GM08714 (cell line): Measurements from ENCODE around the gene CLMP.

Experiments
- H3K4me3 ChIP-seq: fragments of 200-500 bp; sonication (Bioruptor generic); 2 replicates; pipeline ENCODE4 v1.5.1; 2014; ENCODE audit warnings: mild to moderate bottlenecking, low read length, inconsistent platforms
- ZNF274 ChIP-seq: IDR thresholded peaks from 2 replicates; pipeline ENCODE4 v1.6.1; 2012; ENCODE audit warnings: mild to moderate bottlenecking, low read depth, low read length

CLMP gene

GRCh38 chr11:123187665-123188507, 7.2 kb downstream of the CLMP start:
- H3K4me3 ChIP-seq, result no peak overlapping the region
- TF ChIP-seq ZNF274, result no peak

DNA sequence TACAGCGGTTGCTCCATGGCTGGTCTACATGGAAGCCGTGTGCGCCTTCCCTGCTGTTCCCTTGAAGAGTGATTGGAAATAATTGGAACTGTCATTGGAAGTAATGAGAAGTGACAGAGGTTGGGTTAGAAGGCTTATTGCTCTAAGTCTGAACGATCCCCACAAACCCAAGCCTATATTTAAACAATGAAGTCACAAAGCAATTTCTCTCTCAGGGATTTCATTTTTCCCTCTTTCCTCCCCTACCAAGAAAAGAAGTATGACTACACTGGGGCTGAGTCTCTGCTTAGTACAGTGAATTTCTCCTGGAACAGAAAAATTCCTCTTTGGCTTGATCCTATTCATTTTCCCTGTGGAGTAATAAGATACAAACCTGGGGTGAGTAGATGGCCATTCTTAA, 7.8 kb downstream of the CLMP start:
- no peak overlapping the region for H3K4me3 ChIP-seq
- no peak for TF ChIP-seq ZNF274

DNA sequence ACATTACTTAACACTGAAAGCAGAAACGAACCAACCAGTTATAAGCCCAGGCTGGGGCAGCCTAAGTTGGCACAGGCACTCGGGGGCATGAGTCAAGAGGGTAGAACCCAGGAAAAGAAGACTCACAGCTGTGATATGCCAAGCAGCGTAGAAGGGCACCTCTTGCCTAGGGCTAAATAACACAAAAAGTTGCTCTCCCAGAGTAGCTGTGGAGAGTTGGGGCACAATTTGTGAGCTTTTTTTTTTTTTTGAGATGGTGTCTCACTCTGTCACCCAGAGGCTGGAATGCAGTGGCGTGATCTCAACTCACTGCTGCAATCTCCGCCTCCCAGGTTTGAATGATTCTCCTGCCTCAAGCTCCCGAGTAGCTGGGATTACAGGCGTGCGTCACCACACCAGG, 8.8 kb downstream of the CLMP start:
- no peak overlapping the region for H3K4me3 ChIP-seq
- TF ChIP-seq ZNF274, result no peak

DNA sequence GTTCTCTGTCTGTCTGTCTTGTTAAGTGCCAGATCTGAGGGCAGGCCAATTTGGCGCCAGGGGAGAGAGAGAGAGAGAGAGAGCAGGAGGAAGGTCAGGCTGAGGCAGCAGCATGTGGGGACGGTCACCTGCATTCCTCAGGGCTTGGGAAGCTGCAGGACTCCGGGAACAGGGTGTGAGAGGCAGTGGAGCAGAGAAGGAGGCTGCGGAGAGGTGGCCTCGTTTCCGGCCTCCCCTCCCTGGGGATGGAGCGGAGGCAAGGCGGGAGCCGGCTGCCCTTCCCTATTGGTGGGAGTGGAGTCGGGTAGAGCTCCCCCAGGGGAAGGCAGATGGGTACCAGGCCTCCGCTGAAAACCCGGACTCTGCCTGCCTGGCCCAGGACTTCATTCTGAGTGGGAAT, 9.7 kb downstream of the CLMP start:
- no peak for TF ChIP-seq ZNF274
- no peak overlapping the region for H3K4me3 ChIP-seq

- no peak overlapping the region for H3K4me3 ChIP-seq
- TF ChIP-seq ZNF274, result no peak
Measured at GRCh38 chr11:123184531-123184930, 10.5 kb downstream of the CLMP start.

GRCh38 chr11:123183391-123184099, 11.5 kb downstream of the CLMP start:
- no peak for TF ChIP-seq ZNF274
- no peak overlapping the region for H3K4me3 ChIP-seq

GRCh38 chr11:123181767-123182500, 13.1 kb downstream of the CLMP start:
- TF ChIP-seq ZNF274, result no peak
- no peak overlapping the region for H3K4me3 ChIP-seq

DNA sequence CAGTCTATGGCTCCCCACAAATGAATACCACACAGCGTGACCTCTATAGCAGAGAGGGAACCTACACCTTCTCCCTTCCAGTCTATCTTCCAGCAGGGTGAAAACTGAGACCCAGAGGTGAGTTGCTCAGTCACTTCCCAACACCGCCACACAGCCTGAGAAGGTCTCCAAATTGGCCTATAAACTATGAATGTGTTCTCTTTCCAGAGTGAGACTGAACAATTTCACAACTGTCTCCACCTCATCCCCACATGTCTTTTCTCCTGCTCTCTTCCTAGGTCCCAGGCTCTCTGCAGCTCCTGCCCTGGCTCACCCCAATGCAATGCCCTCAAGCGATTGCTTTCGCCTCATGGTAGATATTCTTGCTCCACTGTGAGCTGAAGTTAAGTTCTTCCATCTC, 14.0 kb downstream of the CLMP start:
- TF ChIP-seq ZNF274, result no peak
- H3K4me3 ChIP-seq, result no peak overlapping the region

DNA sequence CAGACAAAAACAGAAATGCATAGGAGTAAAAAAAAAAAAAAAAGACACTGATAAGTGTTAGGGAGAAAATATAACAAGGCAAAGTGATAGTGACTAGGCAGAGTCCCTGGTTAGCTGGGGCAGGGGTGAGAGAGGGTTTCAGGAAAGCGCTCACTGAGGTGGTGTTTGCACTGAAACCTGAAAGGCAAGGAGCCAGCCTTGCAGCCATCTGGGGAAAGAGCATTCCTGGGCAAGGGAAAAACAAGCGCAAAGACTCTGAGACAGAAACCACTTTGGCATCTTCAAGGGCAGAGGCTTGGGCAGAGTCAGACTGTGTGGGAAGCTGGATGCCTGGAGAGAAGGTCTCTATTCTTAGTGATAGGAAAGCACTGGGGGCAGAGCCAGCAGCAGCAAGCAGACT, 14.5 kb downstream of the CLMP start:
- H3K4me3 ChIP-seq, result no peak overlapping the region
- no peak for TF ChIP-seq ZNF274

- no peak for TF ChIP-seq ZNF274
- H3K4me3 ChIP-seq, result no peak overlapping the region
Measured at GRCh38 chr11:123180166-123180565, 14.9 kb downstream of the CLMP start.

DNA sequence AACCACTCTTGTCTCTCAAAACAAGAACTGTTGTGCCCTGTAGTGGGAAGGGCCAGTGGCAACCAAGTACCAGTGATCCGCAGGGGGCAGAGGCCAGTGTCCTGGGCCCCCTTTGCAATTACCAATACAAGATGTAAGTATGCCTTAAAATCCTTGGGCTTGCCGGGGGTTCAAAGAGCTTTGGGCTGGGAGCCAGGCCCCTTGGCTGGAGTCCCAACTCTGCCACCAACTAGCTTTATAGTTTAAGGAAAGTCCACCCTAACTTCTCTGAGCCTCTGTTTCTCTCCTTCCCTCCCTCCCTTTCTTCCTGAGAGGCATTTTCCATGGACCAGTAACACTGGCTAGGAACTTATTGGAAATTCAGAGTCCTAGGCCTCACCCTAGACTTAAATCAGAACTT, 15.5 kb downstream of the CLMP start:
- no peak overlapping the region for H3K4me3 ChIP-seq
- no peak for TF ChIP-seq ZNF274

- no peak overlapping the region for H3K4me3 ChIP-seq
- TF ChIP-seq ZNF274, result no peak
Measured at GRCh38 chr11:123178186-123178585, 16.9 kb downstream of the CLMP start.

DNA sequence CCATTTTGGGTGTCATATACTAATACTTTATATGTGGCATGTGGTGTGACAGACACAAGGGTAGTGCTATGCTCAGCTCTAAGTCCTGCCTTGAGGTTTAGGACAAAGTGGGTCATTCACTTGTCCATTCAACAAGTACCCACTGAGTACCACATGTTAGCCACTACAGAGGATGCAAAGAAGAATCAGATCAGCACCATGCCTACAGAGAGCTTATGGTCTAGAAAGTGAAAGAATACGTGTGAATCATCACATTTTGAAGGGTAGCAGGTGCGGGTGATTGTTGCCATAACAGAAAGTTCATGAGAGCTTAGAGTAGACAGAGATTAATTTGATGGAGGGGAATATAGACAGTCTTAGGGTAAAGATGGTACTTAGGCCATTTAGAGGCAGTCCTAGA, 18.3 kb downstream of the CLMP start:
- no peak overlapping the region for H3K4me3 ChIP-seq
- TF ChIP-seq ZNF274, result no peak
